Muscle of arm (tissue), 12 donors: ENCODE results near the gene ZIM2. TPM values are rescaled to one million over a fixed set of nuclear protein-coding genes. Genes with fewer than 3 reads are reported as not detected.

Experiments
- DNase-seq: peaks from one replicate; pipeline ENCODE4 v3.0.0-alpha.2; 2013
- polyA plus RNA-seq, 12 donors: library from polyadenylated mRNA; unstranded; fragments of 120-200 nt; gene quantifications; one replicate each; pipeline ENCODE4 v1.2.1, GENCODE V29; 2013; ENCODE audit not compliant: insufficient read length in 12 of 12

The ZIM2 gene
- polyA plus RNA-seq, 12 donors: 0.79 to 4.8 (median 2.8) TPM; not detected in 2

DNA sequence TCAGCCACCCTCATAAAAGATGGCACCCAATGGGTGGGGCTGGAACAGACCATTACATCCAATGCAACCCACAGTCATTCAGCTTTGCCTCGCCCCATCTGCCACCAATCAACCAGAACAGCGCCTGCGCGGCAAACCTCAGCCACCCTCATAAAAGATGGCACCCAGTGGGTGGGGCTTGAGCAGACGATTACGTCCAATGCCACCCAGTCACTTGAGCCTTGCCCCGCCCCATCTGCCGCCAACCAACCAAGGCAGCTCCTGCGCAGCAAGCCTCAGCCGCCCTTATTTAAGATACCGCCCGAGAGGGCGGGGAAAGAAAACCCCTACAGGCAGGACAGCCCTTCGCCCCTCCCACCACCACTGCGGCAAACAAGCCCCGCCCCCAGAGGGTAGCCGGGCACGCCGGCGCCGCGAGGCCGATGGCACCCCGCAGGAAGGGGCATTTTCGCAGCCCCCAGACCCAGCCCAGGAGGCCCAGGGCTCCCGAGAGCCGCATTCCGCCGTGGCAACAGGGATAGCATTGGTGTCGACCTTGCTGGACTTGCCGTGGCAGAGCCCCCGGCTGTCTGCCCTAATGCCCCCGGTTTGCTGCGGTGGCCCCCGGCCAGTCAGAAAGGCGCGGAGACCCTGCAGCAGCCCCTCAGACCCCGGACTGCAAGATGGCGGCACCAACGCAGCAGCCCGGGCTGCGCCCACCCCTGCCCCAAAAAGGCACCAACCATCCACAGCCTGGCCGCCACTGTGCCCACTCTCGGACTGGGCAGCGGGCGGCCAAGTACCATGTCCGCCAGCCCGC is 675 bp downstream of the ZIM2 start:
- DNase-seq: peak; percentile 93

DNA sequence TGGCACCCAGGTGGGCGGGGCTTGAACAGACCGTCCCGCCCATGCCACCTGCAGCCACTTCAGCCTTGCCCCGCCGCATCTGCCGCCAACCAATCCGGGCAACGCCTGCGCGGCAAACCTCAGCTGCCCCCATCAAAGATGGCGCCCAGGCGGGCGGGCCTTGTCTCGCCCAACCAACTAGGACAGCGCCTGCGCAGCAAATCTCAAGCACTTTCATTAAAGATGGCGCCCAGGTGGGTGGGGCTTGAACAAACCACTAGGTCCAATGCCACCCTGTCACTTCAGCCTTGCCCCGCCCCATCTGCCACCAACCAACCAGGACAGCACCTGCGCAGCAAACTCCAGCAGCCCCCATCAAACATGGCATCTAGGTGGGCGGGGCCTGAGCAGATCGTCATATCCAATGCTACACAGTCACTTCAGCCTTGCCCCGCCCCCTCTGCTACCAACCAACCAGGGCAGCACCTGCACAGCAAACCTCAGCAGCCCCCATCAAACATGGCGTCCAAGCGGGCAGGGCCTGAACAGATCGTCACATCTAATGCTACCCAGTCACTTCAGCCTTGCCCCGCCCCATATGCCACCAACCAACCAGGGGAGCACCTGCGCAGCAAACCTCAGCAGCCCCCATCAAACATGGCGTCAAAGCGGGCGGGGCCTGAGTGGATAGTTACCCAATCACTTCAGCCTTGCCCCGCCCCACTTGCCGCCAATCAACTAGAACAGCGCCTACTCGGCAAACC is 1.4 kb downstream of the ZIM2 start:
- DNase-seq: peak; percentile 94

DNA sequence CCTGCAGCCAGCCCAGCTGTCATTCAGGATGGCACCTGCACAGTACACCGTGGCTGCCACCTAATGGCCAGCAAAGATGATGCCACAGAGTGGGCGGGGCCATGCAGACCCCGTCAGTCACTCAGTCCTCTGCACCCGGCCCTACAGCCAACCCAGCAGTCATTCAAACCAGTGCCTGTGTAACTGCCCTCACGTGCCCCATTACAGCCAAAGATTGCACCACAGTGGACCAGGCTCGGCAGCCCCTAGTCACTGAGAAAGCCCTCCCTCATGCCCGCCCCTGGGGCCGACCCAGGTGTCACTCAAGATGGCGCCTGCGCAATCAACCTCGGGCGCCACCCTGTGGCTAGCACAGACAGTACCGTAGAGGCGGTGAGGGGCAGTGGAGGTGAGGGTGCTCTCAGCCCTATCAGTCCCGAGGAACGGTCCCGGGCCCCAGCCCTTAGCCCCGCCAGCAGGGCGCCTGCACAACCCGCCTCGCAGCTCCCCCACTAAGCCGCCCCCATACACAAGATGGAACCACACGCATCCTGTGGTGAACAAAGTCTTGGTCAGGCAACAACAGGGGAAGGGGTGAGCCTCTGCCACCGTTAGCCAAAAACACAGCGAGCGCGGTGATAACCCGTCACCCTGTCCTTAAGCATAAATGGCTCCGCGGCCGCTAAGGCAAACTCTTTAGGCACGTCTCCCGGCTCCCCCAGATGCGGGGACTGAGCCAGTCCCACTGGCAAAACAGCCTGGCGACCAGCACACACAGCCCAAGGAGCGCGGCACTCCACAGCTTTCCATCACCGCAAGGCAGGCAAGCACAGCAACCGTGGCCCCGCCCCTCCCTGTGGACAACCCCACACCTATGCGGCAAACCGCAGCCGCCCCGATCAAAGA is 2.3 kb downstream of the ZIM2 start:
- peak; percentile 71 for DNase-seq

DNA sequence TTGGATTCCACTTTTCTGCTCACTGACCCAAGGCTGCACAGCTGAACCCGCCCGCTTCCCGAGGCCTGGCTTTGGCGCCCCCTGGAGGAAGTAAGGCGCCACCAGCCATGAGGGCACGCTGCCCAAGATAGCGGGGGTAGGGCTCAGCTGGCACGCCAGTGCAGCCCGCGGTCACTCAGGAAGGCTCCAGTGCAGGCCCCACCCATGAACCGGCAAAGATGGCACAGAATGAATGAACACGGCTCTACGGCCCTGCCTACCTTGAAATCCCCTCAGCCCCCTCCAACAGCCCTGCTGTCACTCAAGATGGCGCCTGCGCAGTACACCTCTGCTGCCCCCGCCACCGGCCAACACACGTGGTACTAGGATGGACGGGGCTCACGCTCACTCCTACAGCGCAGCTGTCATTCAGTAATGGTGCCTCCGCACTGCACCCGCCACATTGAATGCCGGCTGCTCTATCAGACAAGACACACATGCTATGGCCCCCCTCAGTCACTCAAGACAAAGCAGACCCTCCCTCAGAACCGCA is 3.0 kb downstream of the ZIM2 start:
- peak; percentile 66 for DNase-seq

DNA sequence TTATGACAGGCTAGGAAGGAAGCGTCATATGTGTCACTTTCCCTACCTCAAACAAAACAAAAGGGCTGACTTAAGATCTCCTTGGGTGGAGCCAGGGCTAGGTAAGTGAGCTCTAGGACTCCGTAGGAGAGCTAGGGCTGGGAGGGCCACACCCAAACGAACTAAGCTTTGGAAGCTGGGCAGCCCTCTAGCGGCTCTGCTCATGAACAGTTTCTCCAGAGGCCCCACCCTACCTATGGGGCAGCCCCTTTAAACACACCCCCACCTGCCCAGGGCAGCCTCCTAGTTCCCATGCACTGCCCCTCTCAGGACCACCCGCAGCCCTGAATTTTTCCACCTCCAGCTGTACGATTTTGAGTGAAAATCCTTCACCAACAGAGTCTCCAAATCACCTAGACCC is 3.5 kb downstream of the ZIM2 start:
- DNase-seq: no peak

DNA sequence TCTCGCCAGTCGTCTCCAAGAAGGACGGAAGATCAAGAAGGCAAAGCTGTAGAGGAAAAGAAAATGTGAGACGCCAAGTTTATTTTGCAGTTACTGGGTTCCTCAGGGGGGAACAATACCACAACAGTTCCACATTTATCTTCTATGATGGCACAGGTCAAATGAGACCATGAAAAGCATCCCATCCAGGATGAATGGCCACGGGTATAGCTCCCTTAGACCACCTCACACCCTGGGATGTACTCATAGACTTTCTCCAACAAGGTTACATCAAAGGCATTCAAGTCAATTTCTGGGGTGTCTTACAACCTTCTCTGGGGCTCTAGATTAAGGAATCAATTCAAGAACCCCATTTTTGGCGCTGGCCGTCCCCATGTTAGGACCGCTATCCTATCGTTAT is 4.5 kb downstream of the ZIM2 start:
- DNase-seq: no peak

DNA sequence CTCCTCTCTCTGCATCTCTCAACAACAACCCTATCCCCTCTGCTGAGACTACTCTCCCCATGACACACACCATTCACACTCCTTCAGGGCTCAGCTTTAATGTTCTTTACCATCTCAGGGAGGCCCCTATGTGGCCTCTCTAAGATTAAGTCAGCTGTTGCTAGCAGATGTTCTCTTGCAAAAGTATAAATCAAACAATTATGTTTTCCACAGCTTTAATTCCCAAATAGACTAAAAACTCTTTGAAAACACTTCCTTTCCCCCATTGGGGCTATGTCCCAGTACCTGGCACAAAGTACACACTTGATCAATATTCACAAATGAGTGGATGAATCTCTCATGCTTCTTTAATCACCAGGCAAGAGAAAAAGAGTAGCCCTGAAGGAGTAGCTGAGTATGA is 5.1 kb downstream of the ZIM2 start:
- no peak for DNase-seq

DNA sequence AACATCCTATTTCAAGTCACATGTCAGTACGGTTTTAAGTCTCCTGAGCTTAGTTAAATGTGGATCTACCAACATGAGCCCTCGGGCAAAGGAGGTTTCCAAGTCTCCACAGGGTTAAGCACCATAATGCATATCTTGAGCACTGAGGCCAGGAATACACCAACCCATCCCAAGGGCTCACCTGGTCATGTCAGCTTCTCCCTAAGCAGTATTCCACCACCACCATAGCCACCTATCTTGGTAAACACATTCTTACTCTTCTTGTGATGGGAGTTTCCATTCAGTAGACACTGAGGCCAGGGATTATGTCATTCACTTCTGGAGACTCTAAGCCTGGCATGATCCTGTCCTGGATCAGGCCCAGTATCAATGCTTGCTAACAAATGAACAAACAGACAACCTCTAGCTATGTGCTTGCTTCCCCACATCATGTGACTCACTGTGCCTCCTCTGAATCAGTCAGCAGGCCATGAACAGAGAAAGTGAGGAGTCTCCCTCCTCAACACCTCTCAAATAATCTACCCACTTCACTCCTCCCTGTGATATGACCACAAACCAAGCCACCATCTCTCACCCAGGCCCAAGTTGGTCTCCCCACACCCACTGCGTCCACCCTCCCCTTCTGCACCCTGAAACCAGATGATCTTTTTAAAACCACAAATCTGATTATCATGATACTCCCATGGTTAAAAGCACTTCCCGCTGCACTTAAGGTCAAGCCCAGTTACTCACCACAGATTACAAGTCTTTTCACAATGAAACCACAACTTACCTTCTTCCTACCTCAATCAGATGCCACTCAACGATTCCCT is 5.8 kb downstream of the ZIM2 start:
- no peak for DNase-seq

DNA sequence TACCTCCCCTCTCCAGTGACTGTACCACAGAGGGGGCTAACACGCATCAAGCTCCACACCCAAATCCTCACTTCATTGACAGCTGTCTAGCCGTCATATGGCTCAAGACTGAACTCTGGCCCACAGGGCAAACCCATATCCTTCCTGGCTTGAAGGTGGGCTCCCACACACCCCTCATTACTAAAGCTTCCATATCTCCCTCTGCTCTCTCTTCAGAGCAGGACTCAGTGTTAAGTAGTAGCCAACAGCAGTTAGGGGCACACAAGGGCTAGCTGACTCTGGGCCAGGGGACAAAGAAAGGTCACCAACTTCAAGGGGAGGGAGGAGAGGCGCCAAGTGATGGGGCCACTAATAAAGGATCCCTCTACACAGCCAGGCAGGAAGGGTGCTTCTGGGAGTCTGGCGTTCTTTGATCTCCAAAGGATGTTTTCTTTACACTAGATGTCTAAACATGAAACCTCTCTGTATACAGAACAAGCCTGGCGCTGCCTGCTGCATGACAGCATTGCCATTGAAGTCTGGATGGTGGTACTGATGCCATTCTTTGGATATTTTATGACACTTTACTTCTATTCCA is 8.1 kb downstream of the ZIM2 start:
- DNase-seq: no peak

DNA sequence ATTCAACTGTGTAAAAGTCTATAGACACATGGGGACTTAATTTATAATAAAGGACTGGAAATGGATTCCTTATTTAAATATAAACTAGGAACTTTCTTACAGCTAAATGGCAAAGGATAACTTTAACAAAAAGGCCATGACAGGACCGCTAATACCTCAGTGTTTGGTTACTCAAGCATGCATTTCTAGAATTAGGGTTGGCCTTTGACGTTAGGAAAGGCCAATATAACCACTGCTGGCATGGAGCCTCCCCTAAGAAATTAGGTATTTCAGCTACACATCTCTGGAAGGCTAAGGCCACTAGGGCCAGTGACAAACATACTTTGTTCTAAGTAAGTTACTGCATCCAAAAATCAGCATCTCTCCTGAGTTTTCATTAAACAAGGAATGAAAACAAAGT is 9.3 kb downstream of the ZIM2 start:
- DNase-seq: no peak

DNA sequence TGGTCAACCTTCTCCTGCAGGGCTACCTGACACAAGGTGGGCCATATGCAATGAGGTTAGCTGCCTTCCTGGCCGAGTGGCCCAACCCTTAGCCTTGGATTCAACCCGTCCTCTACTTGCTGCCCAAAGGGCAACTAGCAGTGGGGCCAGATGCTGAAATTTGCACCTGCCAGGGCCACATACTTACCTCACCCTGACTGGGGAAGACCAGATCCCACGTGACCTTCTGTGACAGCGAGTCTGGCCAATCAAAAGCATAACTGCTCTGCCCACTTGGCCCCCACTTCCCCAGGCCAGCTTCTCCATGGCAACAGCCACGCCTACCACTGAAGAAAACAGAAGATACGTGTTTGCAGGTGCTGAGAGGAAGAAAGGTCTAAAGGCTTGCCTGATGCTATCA is 10.9 kb downstream of the ZIM2 start:
- DNase-seq: no peak

DNA sequence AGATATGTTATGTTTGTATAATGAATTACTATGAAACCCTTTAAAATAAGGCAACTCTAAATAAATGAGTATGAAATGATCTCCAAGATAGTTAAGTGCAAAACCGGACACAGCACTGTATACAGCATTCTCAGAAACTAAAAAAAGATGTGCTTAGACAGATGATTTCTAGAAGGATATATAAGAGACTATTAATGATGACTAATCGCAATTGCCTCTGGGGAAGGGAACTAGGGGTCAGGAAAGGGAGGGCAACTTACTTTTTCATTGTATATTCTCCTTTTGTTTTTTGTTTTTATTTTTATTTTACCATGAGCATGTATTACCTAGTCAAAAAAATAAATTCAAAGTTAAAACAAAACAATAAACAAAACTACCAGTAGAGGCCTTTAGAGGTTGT is 12.8 kb downstream of the ZIM2 start:
- DNase-seq: no peak

DNA sequence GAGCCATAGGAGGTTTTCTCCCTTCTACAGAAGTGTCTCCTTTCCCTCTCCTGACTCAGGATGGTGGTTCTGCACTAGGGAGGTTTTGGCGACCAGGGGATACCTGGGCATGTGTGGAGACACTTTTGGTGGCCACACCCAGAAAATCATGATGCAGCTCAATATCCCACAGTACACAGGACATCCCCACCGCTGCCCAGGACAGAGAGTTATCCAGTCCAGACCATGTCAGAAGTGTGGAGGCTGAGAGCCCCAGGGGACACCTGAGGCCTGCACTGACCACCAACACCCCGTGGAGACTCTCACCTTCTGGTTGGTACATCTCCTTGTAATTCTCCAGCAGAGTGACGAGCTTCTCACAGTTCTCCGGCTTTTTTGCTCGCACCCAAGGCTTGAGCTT is 16.6 kb downstream of the ZIM2 start:
- no peak for DNase-seq

DNA sequence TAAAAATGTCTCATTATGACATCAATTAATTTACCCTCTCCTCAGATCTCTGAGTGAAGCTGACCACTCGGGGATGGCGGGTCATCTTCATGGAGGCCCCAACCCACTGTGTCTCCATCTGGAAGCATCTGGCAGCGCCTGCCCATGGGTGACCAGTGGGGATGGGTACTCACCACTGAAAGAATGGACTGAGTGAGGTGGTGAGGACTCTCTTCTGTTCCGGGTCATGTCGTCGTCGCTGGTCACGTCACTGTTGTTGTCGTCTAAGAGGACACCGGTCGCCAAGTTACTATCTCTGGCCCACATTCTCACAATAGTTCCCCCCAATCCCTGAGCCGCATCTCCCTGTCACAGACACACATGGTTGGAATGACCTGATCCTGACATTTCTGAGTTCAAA is 17.1 kb downstream of the ZIM2 start:
- DNase-seq: no peak

DNA sequence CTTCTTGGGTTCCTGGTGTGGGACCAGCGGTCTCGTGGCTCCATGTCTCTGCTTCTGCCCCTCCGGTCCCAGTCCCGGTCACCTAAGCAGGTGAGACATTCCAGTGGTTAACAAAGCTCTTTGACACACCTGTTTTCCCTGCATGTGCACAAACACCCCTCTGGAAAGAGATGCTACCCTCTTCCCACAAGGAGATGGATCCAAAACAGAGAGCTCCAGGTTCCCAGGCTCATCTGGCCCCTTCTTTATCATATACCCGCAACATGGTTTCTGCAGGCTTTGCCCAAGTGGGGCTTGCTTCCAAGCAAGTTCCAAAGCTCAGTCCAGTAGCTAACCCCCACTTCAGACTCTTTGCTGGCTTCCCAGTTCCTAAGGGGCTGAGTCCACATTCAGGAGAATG is 17.8 kb downstream of the ZIM2 start:
- no peak for DNase-seq

DNA sequence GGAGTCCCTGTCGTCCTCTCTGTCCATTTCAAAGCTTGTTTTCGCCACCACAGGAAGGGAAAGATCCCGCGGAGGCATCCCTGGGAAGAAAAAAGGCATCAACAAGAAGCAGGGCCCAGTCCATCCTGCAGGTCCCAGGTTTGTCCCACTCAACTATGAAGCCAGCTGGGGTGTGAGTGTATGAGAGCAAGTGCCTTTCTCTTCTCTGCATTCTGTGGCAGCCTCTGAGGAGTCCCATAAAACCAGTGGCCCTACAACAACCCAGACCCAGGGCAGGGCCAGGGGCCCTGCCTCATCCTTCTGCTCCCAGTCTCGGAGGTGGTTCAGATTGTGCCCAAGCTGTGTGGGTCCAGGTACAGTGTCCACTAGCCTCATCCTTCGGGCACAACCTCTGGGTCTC is 18.9 kb downstream of the ZIM2 start:
- no peak for DNase-seq

DNA sequence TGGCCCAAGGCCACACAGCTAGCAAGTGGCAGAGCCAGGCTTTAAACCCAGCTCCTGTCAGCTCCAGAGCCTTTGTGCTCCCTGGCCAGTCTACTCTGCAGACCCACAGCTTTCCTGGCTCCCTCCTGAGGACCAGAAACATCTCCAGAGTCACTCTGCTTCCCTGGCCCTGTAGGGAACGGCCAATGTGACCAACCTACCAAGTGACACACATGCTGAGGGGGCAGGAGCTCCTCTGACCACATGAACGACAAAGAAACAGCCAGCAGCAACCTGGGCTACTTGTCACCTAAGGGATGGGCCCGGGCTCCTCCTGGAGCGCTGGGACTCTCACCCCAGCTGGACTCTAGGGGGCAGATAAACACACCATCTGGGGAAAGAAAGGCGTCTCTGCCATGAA is 19.3 kb downstream of the ZIM2 start:
- no peak for DNase-seq

DNA sequence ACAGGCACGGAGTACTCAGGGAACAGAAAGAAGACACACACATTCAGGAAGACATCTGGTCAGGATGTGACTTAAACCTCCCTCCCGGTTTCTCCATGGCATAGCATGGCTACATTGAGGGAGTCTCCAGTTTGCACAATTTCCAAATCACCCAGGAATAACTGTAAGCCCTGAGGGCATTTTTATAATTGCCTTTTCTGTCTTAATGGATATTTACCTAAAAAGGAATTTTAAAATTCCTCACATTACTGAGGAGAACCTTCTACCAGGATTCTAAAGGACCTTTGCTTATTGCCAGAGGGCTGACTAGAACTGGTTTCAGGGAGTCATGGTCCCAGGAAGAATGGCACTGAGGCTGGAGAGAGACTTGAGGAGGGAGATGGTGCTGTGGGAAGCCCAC is 21.4 kb downstream of the ZIM2 start:
- DNase-seq: no peak

DNA sequence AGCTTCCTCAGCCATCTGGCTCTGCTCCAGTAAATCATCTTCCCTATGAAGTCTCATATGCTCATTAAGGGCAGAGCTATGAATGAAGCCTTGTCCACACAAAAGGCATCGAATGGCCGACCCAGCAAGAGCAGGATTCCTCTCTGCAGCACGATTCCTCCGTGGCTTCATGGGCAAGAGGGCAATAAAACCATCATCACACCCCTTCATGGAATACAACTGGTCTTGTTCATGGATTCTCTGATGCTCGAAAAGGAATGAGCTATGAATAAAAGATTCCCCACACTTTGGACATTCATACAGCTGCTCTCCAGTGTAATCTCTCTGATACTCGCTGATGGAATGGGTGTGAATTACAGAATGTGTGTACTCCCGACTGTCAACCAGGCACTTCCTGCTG is 25.9 kb downstream of the ZIM2 start:
- no peak for DNase-seq

DNA sequence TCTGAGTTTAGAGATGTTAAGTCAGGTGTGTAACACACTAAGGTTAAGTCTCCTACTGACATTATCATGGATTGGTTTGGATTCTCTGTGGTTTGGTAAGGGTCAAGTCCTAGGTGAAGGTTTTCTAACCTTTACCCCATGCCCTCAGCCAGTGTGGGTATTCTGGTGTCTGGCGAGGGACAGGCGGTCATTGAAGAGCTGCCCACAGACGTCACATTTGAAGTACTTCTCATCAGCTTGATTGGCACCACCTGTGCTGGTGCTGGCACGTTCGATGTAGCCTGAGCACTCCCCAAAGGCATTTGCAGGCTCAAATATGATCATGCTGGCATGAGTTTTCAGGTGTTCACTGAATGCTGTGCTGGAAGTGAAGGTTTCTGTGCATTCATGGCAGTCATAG is 27.0 kb downstream of the ZIM2 start:
- DNase-seq: no peak

DNA sequence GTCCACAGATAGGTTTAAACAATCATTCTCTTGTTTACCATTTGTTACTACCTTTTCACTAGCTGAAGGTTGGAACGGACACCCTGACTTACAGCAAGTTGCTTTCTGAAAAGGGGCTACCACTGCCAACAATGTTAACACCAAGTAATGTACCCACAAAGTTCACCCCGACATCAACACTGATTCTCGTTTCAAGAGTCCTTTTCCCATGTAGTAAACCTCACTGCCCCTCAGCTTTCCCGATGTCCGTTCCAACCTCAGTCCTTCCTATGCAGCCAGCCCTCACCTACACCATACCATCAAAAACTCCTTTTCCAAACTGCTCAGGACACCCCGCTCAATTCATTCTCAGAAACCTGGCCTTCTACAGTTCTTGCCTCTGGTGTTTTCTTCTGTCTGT is 29.0 kb downstream of the ZIM2 start:
- DNase-seq: no peak
